ENCODE measurements around the gene KCND3.

GRCh38 chr1:111878649-111879048 is 110.8 kb downstream of the KCND3 start:
- TF ChIP-seq GATA2 (IDR thresholded peaks at IDR 0.05; ENCODE audit: low read depth, low read length), result no peak
- TF ChIP-seq GATA3 (IDR thresholded peaks at IDR 0.05; ENCODE audit: low read depth, low read length), result no peak
